Karpas-422 (cell line): ENCODE measurements around the gene UVSSA. TPM values are rescaled to one million over a fixed set of nuclear protein-coding genes. Genes with fewer than 3 reads are reported as not detected.

Experiments
- DNase-seq: peaks from one replicate; pipeline ENCODE4 v3.0.0-alpha.2; 2015
- H2AFZ ChIP-seq: fragments of 200-600 bp; sonication (generic); 2 replicates; pipeline ENCODE4 v1.6.1; 2014; ENCODE audit warnings: antibody characterized with exemption, low read length, mixed read lengths
- H3K27ac ChIP-seq: fragments of 200-600 bp; sonication (generic); 2 replicates; pipeline ENCODE4 v1.5.1; 2014; ENCODE audit warnings: mild to moderate bottlenecking, low read length, moderate library complexity
- H3K27me3 ChIP-seq: fragments of 200-600 bp; sonication (generic); 2 replicates; pipeline ENCODE4 v1.6.1; 2014; ENCODE audit warnings: low read length, mixed read lengths
- H3K36me3 ChIP-seq: fragments of 200-600 bp; sonication (generic); 2 replicates; pipeline ENCODE4 v1.6.1; 2014; ENCODE audit warnings: low read length, mixed read lengths; ENCODE audit not compliant: insufficient read depth
- H3K4me1 ChIP-seq: fragments of 200-600 bp; sonication (generic); 2 replicates; pipeline ENCODE4 v1.6.1; 2014; ENCODE audit warnings: mild to moderate bottlenecking, low read length, mixed read lengths
- H3K4me2 ChIP-seq: fragments of 200-600 bp; sonication (generic); 2 replicates; pipeline ENCODE4 v1.6.1; 2014; ENCODE audit warnings: low read length, low read depth, mild to moderate bottlenecking; ENCODE audit not compliant: poor library complexity, severe bottlenecking
- H3K4me3 ChIP-seq: fragments of 200-600 bp; sonication (generic); 2 replicates; pipeline ENCODE4 v1.5.1; 2014; ENCODE audit warnings: mild to moderate bottlenecking, antibody characterized with exemption, low read length, mixed read lengths
- H3K79me2 ChIP-seq: fragments of 200-600 bp; sonication (generic); 2 replicates; pipeline ENCODE4 v1.6.1; 2014; ENCODE audit warnings: mild to moderate bottlenecking, low read length, mixed read lengths
- H3K9ac ChIP-seq: fragments of 200-600 bp; sonication (generic); 2 replicates; pipeline ENCODE4 v1.6.0; 2014; ENCODE audit warnings: low read length
- H3K9me2 ChIP-seq: fragments of 200-600 bp; sonication (generic), shearing (Covaris generic); replicated peaks from 2 replicates; pipeline ENCODE4 v1.6.0; 2014; ENCODE audit warnings: mild to moderate bottlenecking, low read length, moderate library complexity; ENCODE audit not compliant: insufficient read depth
- H3K9me3 ChIP-seq: fragments of 300-700, 200-600 bp; sonication (generic); 2 replicates; pipeline ENCODE4 v1.6.1; 2014; ENCODE audit warnings: low read length, mixed read lengths
- H4K20me1 ChIP-seq: fragments of 200-600 bp; sonication (generic); 2 replicates; pipeline ENCODE4 v1.6.1; 2014; ENCODE audit warnings: mild to moderate bottlenecking, antibody characterized with exemption, low read length, low read depth; ENCODE audit not compliant: insufficient read depth
- total RNA-seq: library from RNA; depleted of rRNA; stranded (reverse); fragments of >200 nt; shearing (Covaris generic); gene quantifications from 2 replicates; pipeline ENCODE4 v1.2.3, GENCODE V29; 2014; ENCODE audit warnings: low replicate concordance

UVSSA gene
- total RNA-seq, 1 experiment from 2014 or later: 12.4 TPM

GRCh38 chr4:1305261-1305711, 41.7 kb upstream of the UVSSA start:
- peaks cover under 1% of the 10 kb centered on the region; the same call in 1 of the 2 replicates for H3K36me3 ChIP-seq
- H3K4me2 ChIP-seq: no peak overlapping the region
- no peaks in the 10 kb centered on the region for H3K9me2 ChIP-seq
- 0 out of 2 replicates have a peak, but pooled peaks cover 11% of the 10 kb centered on the region for H4K20me1 ChIP-seq
- no peak overlapping the region for H3K9ac ChIP-seq
- peaks cover 95% of the 10 kb centered on the region for H3K79me2 ChIP-seq
- no peak overlapping the region for H2AFZ ChIP-seq
- H3K4me3 ChIP-seq: no peak overlapping the region
- no peaks in the 10 kb centered on the region for H3K9me3 ChIP-seq
- peaks cover 14% of the 10 kb centered on the region for H3K4me1 ChIP-seq
- no peaks in the 10 kb centered on the region for H3K27me3 ChIP-seq
- no peak overlapping the region for H3K27ac ChIP-seq
- DNase-seq: no peak

GRCh38 chr4:1305781-1306455, 41.1 kb upstream of the UVSSA start:
- Histone ChIP-seq H3K36me3 (no peaks in the 10 kb centered on the region), H2AFZ (no peak overlapping the region), H3K4me2 (no peak overlapping the region), H4K20me1 (0 out of 2 replicates have a peak, but pooled peaks cover 11% of the 10 kb centered on the region), H3K27me3 (no peaks in the 10 kb centered on the region), H3K27ac (no peak overlapping the region), H3K4me1 (peaks cover 14% of the 10 kb centered on the region), H3K79me2 (peaks cover 95% of the 10 kb centered on the region), H3K4me3 (no peak overlapping the region), H3K9ac (no peak overlapping the region), H3K9me3 (no peaks in the 10 kb centered on the region), H3K9me2 (no peaks in the 10 kb centered on the region)
- no peak for DNase-seq

GRCh38 chr4:1307951-1308735, 38.9 kb upstream of the UVSSA start:
- H3K9me3 ChIP-seq: no peaks in the 10 kb centered on the region
- H3K36me3 ChIP-seq: peaks cover 12% of the 10 kb centered on the region
- H3K27ac ChIP-seq: no peak overlapping the region
- no peak overlapping the region for H3K9ac ChIP-seq
- no peaks in the 10 kb centered on the region for H3K9me2 ChIP-seq
- peaks cover 14% of the 10 kb centered on the region for H3K4me1 ChIP-seq
- H3K4me2 ChIP-seq: no peak overlapping the region
- no peaks in the 10 kb centered on the region for H3K27me3 ChIP-seq
- no peak overlapping the region for H2AFZ ChIP-seq
- H3K79me2 ChIP-seq: peaks cover 93% of the 10 kb centered on the region
- no peak overlapping the region for H3K4me3 ChIP-seq
- H4K20me1 ChIP-seq: 0 out of 2 replicates have a peak, but pooled peaks cover 11% of the 10 kb centered on the region
- DNase-seq: no peak

GRCh38 chr4:1309261-1310010, 37.6 kb upstream of the UVSSA start:
- DNase-seq: no peak
- H3K4me1 ChIP-seq: peaks cover 14% of the 10 kb centered on the region
- peaks cover 83% of the 10 kb centered on the region for H3K79me2 ChIP-seq
- no peak overlapping the region for H3K4me2 ChIP-seq
- H3K9ac ChIP-seq: no peak overlapping the region
- no peaks in the 10 kb centered on the region for H3K9me3 ChIP-seq
- no peak overlapping the region for H3K27ac ChIP-seq
- no peaks in the 10 kb centered on the region for H3K27me3 ChIP-seq
- H3K4me3 ChIP-seq: no peak overlapping the region
- H3K36me3 ChIP-seq: peaks cover 14% of the 10 kb centered on the region
- H4K20me1 ChIP-seq: 0 out of 2 replicates have a peak, but pooled peaks cover 11% of the 10 kb centered on the region
- H2AFZ ChIP-seq: no peak overlapping the region
- no peaks in the 10 kb centered on the region for H3K9me2 ChIP-seq

- H3K4me2 ChIP-seq: no peak overlapping the region
- 0 out of 2 replicates have a peak, but pooled peaks cover 8% of the 10 kb centered on the region for H4K20me1 ChIP-seq
These were observed 36.8 kb upstream of the UVSSA start for GRCh38 chr4:1310031-1310795.

GRCh38 chr4:1310796-1311631, 36.0 kb upstream of the UVSSA start:
- Histone ChIP-seq H3K4me2 (no peak overlapping the region), H3K27ac (no peak overlapping the region), H3K4me3 (no peak overlapping the region), H3K4me1 (peaks cover 3% of the 10 kb centered on the region), H3K9me2 (no peaks in the 10 kb centered on the region), H3K27me3 (no peaks in the 10 kb centered on the region), H3K79me2 (peaks cover 68% of the 10 kb centered on the region), H3K36me3 (peaks cover 14% of the 10 kb centered on the region), H3K9me3 (no peaks in the 10 kb centered on the region), H4K20me1 (0 out of 2 replicates have a peak, but pooled peaks cover under 1% of the 10 kb centered on the region), H2AFZ (no peak overlapping the region), H3K9ac (no peak overlapping the region)
- no peak for DNase-seq

More at GRCh38 chr4:1310031-1310795, 36.8 kb upstream of the UVSSA start:
- Histone ChIP-seq H3K27ac (no peak overlapping the region), H3K36me3 (peaks cover 14% of the 10 kb centered on the region), H3K9ac (no peak overlapping the region), H2AFZ (no peak overlapping the region), H3K9me2 (no peaks in the 10 kb centered on the region), H3K4me1 (peaks cover 11% of the 10 kb centered on the region), H3K79me2 (peaks cover 76% of the 10 kb centered on the region), H3K27me3 (no peaks in the 10 kb centered on the region), H3K4me3 (no peak overlapping the region), H3K9me3 (no peaks in the 10 kb centered on the region)
- DNase-seq: no peak
